Measurements from ENCODE around the gene GABRG3.

The GABRG3 gene

DNA sequence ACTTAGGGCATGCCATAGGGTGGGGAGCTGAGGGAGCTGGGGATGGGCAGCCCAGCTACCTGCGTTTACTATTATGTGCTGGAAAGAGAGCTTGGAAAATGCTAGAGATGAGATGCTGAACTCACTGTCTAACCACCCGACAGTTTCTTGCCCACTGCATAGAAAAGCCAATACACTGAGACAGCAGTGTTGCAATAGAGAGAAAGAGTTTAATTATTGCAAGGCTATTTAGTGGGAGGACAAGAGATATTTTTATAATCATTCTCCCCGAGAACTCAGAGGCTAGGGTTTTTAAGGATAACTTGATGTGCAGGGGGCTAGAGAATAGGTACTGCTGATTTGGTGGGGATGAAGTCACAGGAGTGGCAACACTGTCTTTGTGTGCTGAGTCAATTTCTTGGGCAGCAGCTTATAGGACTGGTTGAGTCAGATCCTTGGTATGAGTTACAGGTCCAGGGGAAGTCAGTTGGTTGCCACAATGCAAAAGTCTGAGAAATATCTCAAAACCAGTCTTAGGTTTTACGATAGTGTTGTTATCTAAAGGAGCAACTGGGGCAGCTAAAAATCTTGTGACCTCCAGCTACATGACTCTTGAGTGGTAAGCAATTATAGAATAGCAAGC, 205.9 kb downstream of the GABRG3 start (continued):
- TF ChIP-seq OSR1 (CRISPR knock-in tag; IDR thresholded peaks at IDR 0.05) (no peak), ISL1 (CRISPR knock-in tag; IDR thresholded peaks at IDR 0.05) (no peak), GLIS3 (CRISPR knock-in tag; IDR thresholded peaks at IDR 0.05) (no peak), ZFP30 (CRISPR knock-in tag; IDR thresholded peaks at IDR 0.05) (no peak)
- TF ChIP-seq, protein P1, sequence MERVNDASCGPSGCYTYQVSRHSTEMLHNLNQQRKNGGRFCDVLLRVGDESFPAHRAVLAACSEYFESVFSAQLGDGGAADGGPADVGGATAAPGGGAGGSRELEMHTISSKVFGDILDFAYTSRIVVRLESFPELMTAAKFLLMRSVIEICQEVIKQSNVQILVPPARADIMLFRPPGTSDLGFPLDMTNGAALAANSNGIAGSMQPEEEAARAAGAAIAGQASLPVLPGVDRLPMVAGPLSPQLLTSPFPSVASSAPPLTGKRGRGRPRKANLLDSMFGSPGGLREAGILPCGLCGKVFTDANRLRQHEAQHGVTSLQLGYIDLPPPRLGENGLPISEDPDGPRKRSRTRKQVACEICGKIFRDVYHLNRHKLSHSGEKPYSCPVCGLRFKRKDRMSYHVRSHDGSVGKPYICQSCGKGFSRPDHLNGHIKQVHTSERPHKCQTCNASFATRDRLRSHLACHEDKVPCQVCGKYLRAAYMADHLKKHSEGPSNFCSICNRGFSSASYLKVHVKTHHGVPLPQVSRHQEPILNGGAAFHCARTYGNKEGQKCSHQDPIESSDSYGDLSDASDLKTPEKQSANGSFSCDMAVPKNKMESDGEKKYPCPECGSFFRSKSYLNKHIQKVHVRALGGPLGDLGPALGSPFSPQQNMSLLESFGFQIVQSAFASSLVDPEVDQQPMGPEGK (CRISPR knock-in tag; IDR thresholded peaks at IDR 0.05; ENCODE audit: borderline replicate concordance), result no peak

DNA sequence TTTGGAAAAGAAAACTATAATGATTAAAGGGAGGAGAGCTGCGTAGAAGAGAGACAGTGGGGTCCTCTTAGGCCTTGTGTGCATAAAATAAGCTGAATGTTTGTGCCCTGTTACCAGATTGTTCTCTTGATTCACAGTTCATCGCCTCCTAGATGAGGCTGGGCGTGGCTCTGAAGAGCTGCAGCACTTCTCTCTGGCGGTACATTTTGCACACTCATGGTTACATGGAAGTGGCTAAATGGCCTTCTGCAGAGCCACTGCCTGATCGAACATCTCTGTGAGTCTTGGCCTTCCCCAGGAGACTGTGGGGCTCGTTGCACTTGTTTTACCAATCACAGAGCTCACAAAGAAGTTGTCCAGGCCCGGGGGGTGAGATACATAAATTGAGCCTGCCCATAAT, 208.8 kb downstream of the GABRG3 start:
- ATAC-seq, result no peak
- TF ChIP-seq GLIS3 (CRISPR knock-in tag; IDR thresholded peaks at IDR 0.05), result no peak
- TF ChIP-seq RARB (CRISPR knock-in tag; IDR thresholded peaks at IDR 0.05), result no peak
- TF ChIP-seq PPARA (CRISPR knock-in tag; IDR thresholded peaks at IDR 0.05; ENCODE audit: borderline replicate concordance), result no peak
- TF ChIP-seq ISL1 (CRISPR knock-in tag; IDR thresholded peaks at IDR 0.05), result no peak
- TF ChIP-seq, protein P2, sequence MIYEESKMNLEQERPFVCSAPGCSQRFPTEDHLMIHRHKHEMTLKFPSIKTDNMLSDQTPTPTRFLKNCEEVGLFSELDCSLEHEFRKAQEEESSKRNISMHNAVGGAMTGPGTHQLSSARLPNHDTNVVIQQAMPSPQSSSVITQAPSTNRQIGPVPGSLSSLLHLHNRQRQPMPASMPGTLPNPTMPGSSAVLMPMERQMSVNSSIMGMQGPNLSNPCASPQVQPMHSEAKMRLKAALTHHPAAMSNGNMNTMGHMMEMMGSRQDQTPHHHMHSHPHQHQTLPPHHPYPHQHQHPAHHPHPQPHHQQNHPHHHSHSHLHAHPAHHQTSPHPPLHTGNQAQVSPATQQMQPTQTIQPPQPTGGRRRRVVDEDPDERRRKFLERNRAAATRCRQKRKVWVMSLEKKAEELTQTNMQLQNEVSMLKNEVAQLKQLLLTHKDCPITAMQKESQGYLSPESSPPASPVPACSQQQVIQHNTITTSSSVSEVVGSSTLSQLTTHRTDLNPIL (CRISPR knock-in tag; IDR thresholded peaks at IDR 0.05; ENCODE audit: low read depth), result no peak
- TF ChIP-seq, protein P3, sequence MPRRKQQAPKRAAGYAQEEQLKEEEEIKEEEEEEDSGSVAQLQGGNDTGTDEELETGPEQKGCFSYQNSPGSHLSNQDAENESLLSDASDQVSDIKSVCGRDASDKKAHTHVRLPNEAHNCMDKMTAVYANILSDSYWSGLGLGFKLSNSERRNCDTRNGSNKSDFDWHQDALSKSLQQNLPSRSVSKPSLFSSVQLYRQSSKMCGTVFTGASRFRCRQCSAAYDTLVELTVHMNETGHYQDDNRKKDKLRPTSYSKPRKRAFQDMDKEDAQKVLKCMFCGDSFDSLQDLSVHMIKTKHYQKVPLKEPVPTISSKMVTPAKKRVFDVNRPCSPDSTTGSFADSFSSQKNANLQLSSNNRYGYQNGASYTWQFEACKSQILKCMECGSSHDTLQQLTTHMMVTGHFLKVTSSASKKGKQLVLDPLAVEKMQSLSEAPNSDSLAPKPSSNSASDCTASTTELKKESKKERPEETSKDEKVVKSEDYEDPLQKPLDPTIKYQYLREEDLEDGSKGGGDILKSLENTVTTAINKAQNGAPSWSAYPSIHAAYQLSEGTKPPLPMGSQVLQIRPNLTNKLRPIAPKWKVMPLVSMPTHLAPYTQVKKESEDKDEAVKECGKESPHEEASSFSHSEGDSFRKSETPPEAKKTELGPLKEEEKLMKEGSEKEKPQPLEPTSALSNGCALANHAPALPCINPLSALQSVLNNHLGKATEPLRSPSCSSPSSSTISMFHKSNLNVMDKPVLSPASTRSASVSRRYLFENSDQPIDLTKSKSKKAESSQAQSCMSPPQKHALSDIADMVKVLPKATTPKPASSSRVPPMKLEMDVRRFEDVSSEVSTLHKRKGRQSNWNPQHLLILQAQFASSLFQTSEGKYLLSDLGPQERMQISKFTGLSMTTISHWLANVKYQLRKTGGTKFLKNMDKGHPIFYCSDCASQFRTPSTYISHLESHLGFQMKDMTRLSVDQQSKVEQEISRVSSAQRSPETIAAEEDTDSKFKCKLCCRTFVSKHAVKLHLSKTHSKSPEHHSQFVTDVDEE (CRISPR knock-in tag; IDR thresholded peaks at IDR 0.05), result no peak
- TF ChIP-seq ZFP3 (CRISPR knock-in tag; IDR thresholded peaks at IDR 0.05), result no peak
- TF ChIP-seq, protein P4, sequence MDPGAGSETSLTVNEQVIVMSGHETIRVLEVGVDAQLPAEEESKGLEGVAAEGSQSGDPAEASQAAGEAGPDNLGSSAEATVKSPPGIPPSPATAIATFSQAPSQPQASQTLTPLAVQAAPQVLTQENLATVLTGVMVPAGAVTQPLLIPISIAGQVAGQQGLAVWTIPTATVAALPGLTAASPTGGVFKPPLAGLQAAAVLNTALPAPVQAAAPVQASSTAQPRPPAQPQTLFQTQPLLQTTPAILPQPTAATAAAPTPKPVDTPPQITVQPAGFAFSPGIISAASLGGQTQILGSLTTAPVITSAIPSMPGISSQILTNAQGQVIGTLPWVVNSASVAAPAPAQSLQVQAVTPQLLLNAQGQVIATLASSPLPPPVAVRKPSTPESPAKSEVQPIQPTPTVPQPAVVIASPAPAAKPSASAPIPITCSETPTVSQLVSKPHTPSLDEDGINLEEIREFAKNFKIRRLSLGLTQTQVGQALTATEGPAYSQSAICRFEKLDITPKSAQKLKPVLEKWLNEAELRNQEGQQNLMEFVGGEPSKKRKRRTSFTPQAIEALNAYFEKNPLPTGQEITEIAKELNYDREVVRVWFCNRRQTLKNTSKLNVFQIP (CRISPR knock-in tag; IDR thresholded peaks at IDR 0.05; ENCODE audit: borderline replicate concordance, low read depth), result no peak
- TF ChIP-seq, protein P5, sequence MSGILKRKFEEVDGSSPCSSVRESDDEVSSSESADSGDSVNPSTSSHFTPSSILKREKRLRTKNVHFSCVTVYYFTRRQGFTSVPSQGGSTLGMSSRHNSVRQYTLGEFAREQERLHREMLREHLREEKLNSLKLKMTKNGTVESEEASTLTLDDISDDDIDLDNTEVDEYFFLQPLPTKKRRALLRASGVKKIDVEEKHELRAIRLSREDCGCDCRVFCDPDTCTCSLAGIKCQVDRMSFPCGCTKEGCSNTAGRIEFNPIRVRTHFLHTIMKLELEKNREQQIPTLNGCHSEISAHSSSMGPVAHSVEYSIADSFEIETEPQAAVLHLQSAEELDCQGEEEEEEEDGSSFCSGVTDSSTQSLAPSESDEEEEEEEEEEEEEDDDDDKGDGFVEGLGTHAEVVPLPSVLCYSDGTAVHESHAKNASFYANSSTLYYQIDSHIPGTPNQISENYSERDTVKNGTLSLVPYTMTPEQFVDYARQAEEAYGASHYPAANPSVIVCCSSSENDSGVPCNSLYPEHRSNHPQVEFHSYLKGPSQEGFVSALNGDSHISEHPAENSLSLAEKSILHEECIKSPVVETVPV (CRISPR knock-in tag; IDR thresholded peaks at IDR 0.05), result no peak
- TF ChIP-seq OSR1 (CRISPR knock-in tag; IDR thresholded peaks at IDR 0.05), result no peak
- no peak for TF ChIP-seq TCF4 (CRISPR knock-in tag; IDR thresholded peaks at IDR 0.05; ENCODE audit: borderline replicate concordance)
- TF ChIP-seq ESRRG (CRISPR knock-in tag; IDR thresholded peaks at IDR 0.05), result no peak
- TF ChIP-seq, protein P1 (CRISPR knock-in tag; IDR thresholded peaks at IDR 0.05; ENCODE audit: borderline replicate concordance), result no peak
- TF ChIP-seq TOX (CRISPR knock-in tag; IDR thresholded peaks at IDR 0.05; ENCODE audit: borderline replicate concordance), result no peak
- TF ChIP-seq CSDC2 (CRISPR knock-in tag; IDR thresholded peaks at IDR 0.05), result no peak
- no peak for TF ChIP-seq ARNTL (CRISPR knock-in tag; IDR thresholded peaks at IDR 0.05; ENCODE audit: borderline replicate concordance, low read depth)

DNA sequence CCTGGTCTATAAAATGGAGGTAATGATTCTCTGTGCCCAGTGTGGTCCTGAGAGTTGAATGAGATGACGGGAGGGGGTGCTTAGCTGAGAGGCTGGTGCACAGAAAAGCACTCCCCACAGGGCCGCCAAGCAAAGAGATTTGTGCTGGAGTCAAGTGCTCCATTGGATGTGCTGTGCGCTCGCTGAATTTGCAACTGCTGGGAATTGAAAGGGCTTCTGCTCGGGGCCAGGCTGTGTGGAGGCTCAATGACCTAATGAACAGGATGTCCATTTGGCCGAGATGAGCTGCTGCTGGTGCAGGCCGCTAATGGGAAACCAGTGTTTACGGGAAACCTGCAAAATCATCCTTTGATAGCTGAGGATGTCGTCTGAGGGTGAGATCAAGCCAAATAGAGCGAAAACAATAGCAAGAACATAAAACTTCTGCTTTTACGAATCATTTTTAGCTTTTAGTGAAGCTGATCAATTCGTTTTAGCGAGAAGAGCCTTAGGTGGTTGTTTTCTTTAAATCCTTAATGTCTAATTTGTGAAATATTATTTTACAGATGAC, 211.7 kb downstream of the GABRG3 start:
- TF ChIP-seq, protein P5 (CRISPR knock-in tag; IDR thresholded peaks at IDR 0.05), result no peak
- TF ChIP-seq, protein P1 (CRISPR knock-in tag; IDR thresholded peaks at IDR 0.05; ENCODE audit: borderline replicate concordance), result no peak
- no peak for TF ChIP-seq ZNF565 (CRISPR knock-in tag; conservative IDR thresholded peaks at IDR 0.05; ENCODE audit: low read depth)
- ATAC-seq, result no peak

Data from SK-N-SH treated with all-trans-retinoic acid at 6 μM for 48 hours (cell line).